KMS-11 (cell line): ENCODE results near the gene PRKG2.

ENCODE experiments used
- H2AFZ ChIP-seq: fragments of 200-600 bp; sonication (generic); 2 replicates; pipeline ENCODE4 v1.6.1; 2016; ENCODE audit warnings: antibody characterized with exemption, mixed run types, low read depth
- H3K27ac ChIP-seq: fragments of 200-600 bp; sonication (generic); 2 replicates; pipeline ENCODE4 v1.6.1; 2016; ENCODE audit warnings: mild to moderate bottlenecking, mixed run types
- H3K27me3 ChIP-seq: fragments of 200-600 bp; sonication (generic); 2 replicates; pipeline ENCODE4 v1.6.1; 2017; ENCODE audit warnings: mild to moderate bottlenecking, low read depth, mixed run types, moderate library complexity; ENCODE audit not compliant: insufficient read depth
- H3K36me3 ChIP-seq: fragments of 200-600 bp; sonication (generic); 2 replicates; pipeline ENCODE4 v1.6.1; 2017; ENCODE audit warnings: mild to moderate bottlenecking, mixed run types; ENCODE audit not compliant: insufficient read depth
- H3K4me1 ChIP-seq: fragments of 200-600 bp; sonication (generic); 2 replicates; pipeline ENCODE4 v1.6.1; 2016; ENCODE audit warnings: mild to moderate bottlenecking, low read depth, mixed run types; ENCODE audit not compliant: poor library complexity, severe bottlenecking
- H3K4me2 ChIP-seq: fragments of 200-600 bp; sonication (generic); 2 replicates; pipeline ENCODE4 v1.7.0; 2016; ENCODE audit warnings: mild to moderate bottlenecking, mixed run types
- H3K4me3 ChIP-seq: fragments of 200-600 bp; sonication (generic); IDR thresholded peaks from 2 replicates; pipeline ENCODE4 v1.6.1; 2017; ENCODE audit warnings: low read depth, low read length, mixed read lengths; ENCODE audit not compliant: insufficient read depth
- H3K79me2 ChIP-seq: fragments of 200-600 bp; sonication (generic); 2 replicates; pipeline ENCODE4 v1.6.1; 2016; ENCODE audit warnings: low read depth, mixed run types; ENCODE audit not compliant: insufficient read depth
- H3K9ac ChIP-seq: fragments of 200-600 bp; sonication (generic); 2 replicates; pipeline ENCODE4 v1.6.1; 2016; ENCODE audit warnings: mild to moderate bottlenecking, mixed run types
- H4K20me1 ChIP-seq: fragments of 200-600 bp; sonication (generic); 2 replicates; pipeline ENCODE4 v1.6.1; 2016; ENCODE audit warnings: mild to moderate bottlenecking, mixed run types; ENCODE audit not compliant: insufficient read depth
- CTCF ChIP-seq: fragments of 200-600 bp; sonication (generic); conservative IDR thresholded peaks from 2 replicates; pipeline ENCODE4 v1.6.1; 2017; ENCODE audit warnings: low read depth, mild to moderate bottlenecking, antibody characterized with exemption, low read length, moderate library complexity, mixed read lengths

Gene PRKG2

DNA sequence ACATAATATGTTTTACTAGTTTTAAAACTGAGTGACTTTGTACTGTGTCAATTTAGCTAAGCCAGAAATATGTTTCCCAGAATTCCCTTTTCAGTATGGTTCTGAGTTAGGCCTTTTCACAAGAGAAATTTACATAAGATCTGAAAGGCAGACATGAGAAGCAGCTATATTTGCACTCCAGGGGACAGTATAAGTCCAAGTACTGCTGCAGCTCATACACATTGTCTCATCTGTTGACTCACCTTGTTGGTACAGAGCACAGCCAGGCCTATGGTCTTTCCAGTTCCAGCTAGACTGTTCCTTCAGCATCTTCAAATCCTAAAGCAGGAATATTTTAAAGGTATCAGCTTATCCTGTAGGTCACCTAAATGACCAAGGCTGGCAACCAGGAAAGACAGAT lies 131.0 kb downstream of the PRKG2 start:
- H3K4me1 ChIP-seq: no peaks in the 10 kb centered on the region
- H2AFZ ChIP-seq: no peak overlapping the region
- no peaks in the 10 kb centered on the region for H4K20me1 ChIP-seq
- TF ChIP-seq CTCF: no peak
- no peaks in the 10 kb centered on the region for H3K27me3 ChIP-seq
- no peak overlapping the region for H3K4me2 ChIP-seq
- H3K9ac ChIP-seq: no peak overlapping the region
- no peak overlapping the region for H3K27ac ChIP-seq
- H3K4me3 ChIP-seq: no peak overlapping the region
- no peaks in the 10 kb centered on the region for H3K79me2 ChIP-seq
- no peaks in the 10 kb centered on the region for H3K36me3 ChIP-seq

GRCh38 chr4:81081156-81081555 lies 133.9 kb downstream of the PRKG2 start:
- H2AFZ ChIP-seq: no peak overlapping the region
- H3K36me3 ChIP-seq: no peaks in the 10 kb centered on the region
- no peak overlapping the region for H3K4me2 ChIP-seq
- TF ChIP-seq CTCF: no peak
- no peaks in the 10 kb centered on the region for H3K79me2 ChIP-seq
- H3K9ac ChIP-seq: no peak overlapping the region
- H3K27me3 ChIP-seq: no peaks in the 10 kb centered on the region
- H4K20me1 ChIP-seq: no peaks in the 10 kb centered on the region
- H3K27ac ChIP-seq: no peak overlapping the region
- H3K4me3 ChIP-seq: no peak overlapping the region
- H3K4me1 ChIP-seq: no peaks in the 10 kb centered on the region

GRCh38 chr4:81071013-81071412 lies 144.0 kb downstream of the PRKG2 start:
- no peak overlapping the region for H2AFZ ChIP-seq
- no peak overlapping the region for H3K4me3 ChIP-seq
- H3K27ac ChIP-seq: no peak overlapping the region
- no peaks in the 10 kb centered on the region for H3K4me1 ChIP-seq
- no peak for TF ChIP-seq CTCF
- H3K79me2 ChIP-seq: no peaks in the 10 kb centered on the region
- H3K9ac ChIP-seq: no peak overlapping the region
- H3K27me3 ChIP-seq: no peaks in the 10 kb centered on the region
- no peaks in the 10 kb centered on the region for H4K20me1 ChIP-seq
- H3K4me2 ChIP-seq: no peak overlapping the region
- H3K36me3 ChIP-seq: no peaks in the 10 kb centered on the region

- no peaks in the 10 kb centered on the region for H3K36me3 ChIP-seq
- H3K9ac ChIP-seq: no peak overlapping the region
- H3K27me3 ChIP-seq: no peaks in the 10 kb centered on the region
- H3K27ac ChIP-seq: no peak overlapping the region
- 0 out of 2 replicates have a peak overlapping the region, but pooled peaks have one; percentile 14 for H2AFZ ChIP-seq
- no peaks in the 10 kb centered on the region for H3K4me1 ChIP-seq
- H4K20me1 ChIP-seq: no peaks in the 10 kb centered on the region
- H3K79me2 ChIP-seq: no peaks in the 10 kb centered on the region
- H3K4me2 ChIP-seq: no peak overlapping the region
- no peak overlapping the region for H3K4me3 ChIP-seq
- TF ChIP-seq CTCF: peak; percentile 95
Measured at GRCh38 chr4:81069706-81070331, 145.2 kb downstream of the PRKG2 start.
